ENCODE data around the gene TEX44.

TEX44 gene

GRCh38 chr2:231634951-231635875 lies 42.5 kb downstream of the TEX44 start:
- no peak for DNase-seq

GRCh38 chr2:231640241-231640640 lies 47.6 kb downstream of the TEX44 start:
- no peak for DNase-seq

DNA sequence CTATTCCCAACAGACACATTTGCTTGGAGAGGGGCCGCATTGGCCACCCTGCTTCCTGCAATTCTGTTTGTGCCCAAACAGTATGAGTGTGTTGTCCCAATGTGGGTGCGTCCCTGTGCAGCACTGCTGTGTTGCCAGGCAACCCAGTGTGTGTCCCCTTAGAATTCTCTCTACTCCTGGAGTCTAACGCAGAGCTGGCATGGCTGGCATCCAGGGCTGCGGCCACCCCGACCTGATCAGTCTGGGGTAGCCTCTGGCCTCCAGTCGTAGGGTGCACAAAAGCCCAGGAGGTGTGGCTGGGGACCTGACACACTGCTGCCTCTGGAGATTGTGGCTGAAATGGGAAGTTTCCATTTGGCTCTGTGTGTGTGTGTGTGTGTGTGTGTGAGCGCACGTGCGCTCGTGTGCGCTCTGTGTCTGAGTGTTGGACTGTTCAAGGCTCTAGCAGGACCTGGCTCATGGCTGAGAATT lies 48.0 kb downstream of the TEX44 start:
- DNase-seq, result no peak

GRCh38 chr2:231642631-231643494 lies 50.2 kb downstream of the TEX44 start:
- DNase-seq, result peak; percentile 65

DNA sequence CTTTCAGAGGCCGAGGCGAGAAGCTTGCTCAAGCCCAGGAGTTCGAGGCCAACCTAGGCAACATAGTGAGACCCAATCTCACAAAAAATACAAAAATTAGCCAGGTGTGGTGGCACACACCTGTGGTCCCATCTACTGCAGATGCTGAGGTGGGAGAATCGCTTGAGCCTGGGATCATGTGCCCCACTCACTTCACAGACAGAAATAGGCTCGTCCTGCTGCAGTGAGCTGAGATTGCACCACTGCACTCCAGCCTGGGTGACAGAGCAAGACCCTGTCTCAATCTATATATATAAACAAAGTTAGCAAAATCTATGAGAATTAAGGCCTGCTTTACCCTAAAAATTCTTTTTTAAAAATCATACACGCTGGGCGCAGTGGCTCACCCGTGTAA lies 50.8 kb downstream of the TEX44 start:
- no peak for DNase-seq
